ENCODE measurements around the gene PTTG1. TPM values are rescaled to one million over a fixed set of nuclear protein-coding genes. Genes with fewer than 3 reads are reported as not detected.

Gene PTTG1
- polyA plus RNA-seq, 1 of the 3 experiments (the other 2 are of a cell fraction): 279 TPM

GRCh38 chr5:160432787-160433186, 11.1 kb downstream of the PTTG1 start:
- Histone ChIP-seq H3K9me2 (no peaks in the 10 kb centered on the region), H3K4me3 (ENCODE audit: low read depth in 2 of 2, low read length in 1 of 2) (no peak overlapping the region), H2AFZ (ENCODE audit: low read depth) (no peak overlapping the region), H3K36me3 (replicated peaks in 1 of 2; ENCODE audit: control insufficient read depth in 1 of 2, insufficient read depth in 2 of 2, low read length in 1 of 2) (peaks cover 8 to 14% of the 10 kb centered on the region in 2 experiments), H3F3A (replicated peaks; ENCODE audit: insufficient read depth) (peaks cover 3% of the 10 kb centered on the region), H3K27me3 (ENCODE audit: insufficient read depth) (no peaks in the 10 kb centered on the region), H3K4me2 (no peak overlapping the region), H3K9ac (no peak overlapping the region), H3K27ac (ENCODE audit: low read depth in 2 of 2, low read length in 1 of 2) (no peak overlapping the region), H3K79me2 (ENCODE audit: insufficient read depth) (no peaks in the 10 kb centered on the region), H4K20me1 (ENCODE audit: insufficient read depth) (no peaks in the 10 kb centered on the region), H3K9me3 (no peaks in the 10 kb centered on the region), H3K4me1 (ENCODE audit: control insufficient read depth in 1 of 2, insufficient read depth in 2 of 2, low read depth in 1 of 2, low read length in 1 of 2) (no peaks in the 10 kb centered on the region)
- WGBS (ENCODE audit: low lambda C conversion rate): 89% methylated on average over 5 of the region's 7 CpGs
- TF ChIP-seq YY1 (IDR thresholded peaks at IDR 0.05; ENCODE audit: low read depth) (no peak), TAF1 (IDR thresholded peaks at IDR 0.05; ENCODE audit: borderline replicate concordance, low read depth, low read length) (no peak), SIN3A (IDR thresholded peaks at IDR 0.05; ENCODE audit: borderline replicate concordance, low read depth, low read length) (no peak), NRF1 (IDR thresholded peaks at IDR 0.05; ENCODE audit: low read depth, low read length) (no peak), MAX (IDR thresholded peaks at IDR 0.05; ENCODE audit: low read depth) (no peak), NFIC (IDR thresholded peaks at IDR 0.05; ENCODE audit: borderline replicate concordance) (no peak), RFX5 (IDR thresholded peaks at IDR 0.05; ENCODE audit: low read length) (no peak), EZH2phosphoT487 (IDR thresholded peaks at IDR 0.05; ENCODE audit: borderline replicate concordance, low read depth) (no peak), MEF2A (IDR thresholded peaks at IDR 0.05; ENCODE audit: borderline replicate concordance, low read depth) (no peak)
- CTCF ChIA-PET: no interaction called here
- POLR2A ChIA-PET: no interaction called here
- DNase-seq: no peak

GRCh38 chr5:160434022-160434531, 12.4 kb downstream of the PTTG1 start:
- ChIA-PET CTCF (no interaction called here), POLR2A (no interaction called here)
- no peaks in the 10 kb centered on the region for H3K27me3 ChIP-seq (ENCODE audit: insufficient read depth)
- peaks cover 2% of the 10 kb centered on the region in 2 experiments for H3K36me3 ChIP-seq (replicated peaks in 1 of 2; ENCODE audit: control insufficient read depth in 1 of 2, insufficient read depth in 2 of 2, low read length in 1 of 2)
- H3K9ac ChIP-seq: no peak overlapping the region
- no peaks in the 10 kb centered on the region for H4K20me1 ChIP-seq (ENCODE audit: insufficient read depth)
- H3K4me3 ChIP-seq (ENCODE audit: low read depth in 2 of 2, low read length in 1 of 2): no peak overlapping the region
- H3F3A ChIP-seq (replicated peaks; ENCODE audit: insufficient read depth): peaks cover 3% of the 10 kb centered on the region
- WGBS (ENCODE audit: low lambda C conversion rate): 98% methylated on average over 8 of the region's 9 CpGs
- no peak overlapping the region for H3K4me2 ChIP-seq
- no peaks in the 10 kb centered on the region for H3K79me2 ChIP-seq (ENCODE audit: insufficient read depth)
- no peak overlapping the region for H2AFZ ChIP-seq (ENCODE audit: low read depth)
- H3K9me3 ChIP-seq: no peaks in the 10 kb centered on the region
- peaks cover 0 to 7% of the 10 kb centered on the region in 2 experiments; a peak in 2 of 4 replicates for H3K4me1 ChIP-seq (ENCODE audit: control insufficient read depth in 1 of 2, insufficient read depth in 2 of 2, low read depth in 1 of 2, low read length in 1 of 2)
- no peak for DNase-seq
- H3K27ac ChIP-seq (ENCODE audit: low read depth in 2 of 2, low read length in 1 of 2): no peak overlapping the region
- no peaks in the 10 kb centered on the region for H3K9me2 ChIP-seq
- TF ChIP-seq USF2 (IDR thresholded peaks at IDR 0.05; ENCODE audit: borderline replicate concordance, low read depth, low read length): no peak
- no peak for TF ChIP-seq REST (IDR thresholded peaks at IDR 0.05; ENCODE audit: low read depth, low read length)
- TF ChIP-seq JUND (IDR thresholded peaks at IDR 0.05): no peak
- no peak for TF ChIP-seq ELF1 (IDR thresholded peaks at IDR 0.05)
- no peak for TF ChIP-seq SMC3 (IDR thresholded peaks at IDR 0.05; ENCODE audit: low read depth, low read length)
- TF ChIP-seq PBX3 (IDR thresholded peaks at IDR 0.05): no peak
- TF ChIP-seq FOXM1 (IDR thresholded peaks at IDR 0.05; ENCODE audit: low read depth): no peak
- TF ChIP-seq TAF1 (IDR thresholded peaks at IDR 0.05; ENCODE audit: borderline replicate concordance, low read depth, low read length): no peak
- TF ChIP-seq CHD2 (IDR thresholded peaks at IDR 0.05; ENCODE audit: low read length, partially characterized antibody): no peak
- no peak for TF ChIP-seq USF1 (IDR thresholded peaks at IDR 0.05; ENCODE audit: borderline replicate concordance, low read depth)
- TF ChIP-seq ZBTB33 (IDR thresholded peaks at IDR 0.05; ENCODE audit: borderline replicate concordance, low read depth): no peak
- TF ChIP-seq RAD21 (IDR thresholded peaks at IDR 0.05; ENCODE audit: low read length): no peak

All from SK-N-SH (cell line).